Stimulated activated CD8-positive, alpha-beta memory T cell treated with anti-CD3 and anti-CD28 coated beads, Interleukin-7, amount 100 ng/mL, for 24 hours (primary cell): ENCODE data around the gene ILDR1.
"Not testable (repeated sequence)": the region's sequence is repeated elsewhere in the genome, so short reads cannot be mapped to it uniquely, and the experiment has no call there.

Source experiments
- DNase-seq: peaks from one replicate; pipeline ENCODE4 v3.0.0-alpha.2; 2020; ENCODE audit warnings: low read depth

The ILDR1 gene

GRCh38 chr3:122021811-122022401 is at the start of gene ILDR1:
Gene ILDR1 (minus strand): TSS chr3:122022247. CDS start chr3:122022077, 170 bp downstream.
- DNase-seq = no peak

- no peak for DNase-seq
These were observed 45.7 kb upstream of the ILDR1 start for GRCh38 chr3:122067588-122068240.

- DNase-seq = no peak
These were observed 45.1 kb upstream of the ILDR1 start for GRCh38 chr3:122067214-122067550.

GRCh38 chr3:122066331-122067213 is 44.5 kb upstream of the ILDR1 start:
- DNase-seq = no peak

- no peak for DNase-seq
These were observed 42.3 kb upstream of the ILDR1 start for GRCh38 chr3:122064326-122064725.

GRCh38 chr3:122063908-122064307 is 41.9 kb upstream of the ILDR1 start:
- DNase-seq = no peak

- DNase-seq = no peak
These were observed 38.1 kb upstream of the ILDR1 start for GRCh38 chr3:122060040-122060698.

GRCh38 chr3:122058294-122058693 is 36.2 kb upstream of the ILDR1 start:
- DNase-seq = no peak

- DNase-seq = no peak
These were observed 35.6 kb upstream of the ILDR1 start for GRCh38 chr3:122057671-122058070.

- no peak for DNase-seq
These were observed 33.2 kb upstream of the ILDR1 start, which contains the start of gene CD86 for GRCh38 chr3:122055215-122055614. Gene CD86 (plus strand): TSS chr3:122055362. CDS start chr3:122055490, 128 bp downstream.

GRCh38 chr3:122052968-122053367 is 30.9 kb upstream of the ILDR1 start:
- no peak for DNase-seq

GRCh38 chr3:122047773-122048172 is 25.7 kb upstream of the ILDR1 start:
- not testable (repeated sequence) for DNase-seq

- DNase-seq = not testable (repeated sequence)
These were observed 25.2 kb upstream of the ILDR1 start for GRCh38 chr3:122047296-122047695.

GRCh38 chr3:122033023-122033422 is 11.0 kb upstream of the ILDR1 start:
- DNase-seq = no peak

- no peak for DNase-seq
These were observed 10.5 kb upstream of the ILDR1 start for GRCh38 chr3:122032531-122032930.

GRCh38 chr3:122031123-122031468 is 9.0 kb upstream of the ILDR1 start:
- no peak for DNase-seq

- DNase-seq = no peak
These were observed 8.5 kb upstream of the ILDR1 start for GRCh38 chr3:122030381-122031122.

GRCh38 chr3:122025296-122025695 is 3.2 kb upstream of the ILDR1 start:
- no peak for DNase-seq

GRCh38 chr3:122024800-122025199 is 2.8 kb upstream of the ILDR1 start:
- no peak for DNase-seq

- no peak for DNase-seq
These were observed 1.4 kb upstream of the ILDR1 start for GRCh38 chr3:122023335-122023910.

- no peak for DNase-seq
These were observed 1.0 kb downstream of the ILDR1 start for GRCh38 chr3:122021037-122021436.
